HG02973 (cell line): ENCODE data around the gene CPVL.

Source experiments
- ATAC-seq: cut with Tn5 transposase; IDR thresholded peaks from one replicate; pipeline ENCODE4 v1.9.1; 2021; ENCODE audit warnings: moderate library complexity; ENCODE audit not compliant: unreplicated experiment

The CPVL gene

DNA sequence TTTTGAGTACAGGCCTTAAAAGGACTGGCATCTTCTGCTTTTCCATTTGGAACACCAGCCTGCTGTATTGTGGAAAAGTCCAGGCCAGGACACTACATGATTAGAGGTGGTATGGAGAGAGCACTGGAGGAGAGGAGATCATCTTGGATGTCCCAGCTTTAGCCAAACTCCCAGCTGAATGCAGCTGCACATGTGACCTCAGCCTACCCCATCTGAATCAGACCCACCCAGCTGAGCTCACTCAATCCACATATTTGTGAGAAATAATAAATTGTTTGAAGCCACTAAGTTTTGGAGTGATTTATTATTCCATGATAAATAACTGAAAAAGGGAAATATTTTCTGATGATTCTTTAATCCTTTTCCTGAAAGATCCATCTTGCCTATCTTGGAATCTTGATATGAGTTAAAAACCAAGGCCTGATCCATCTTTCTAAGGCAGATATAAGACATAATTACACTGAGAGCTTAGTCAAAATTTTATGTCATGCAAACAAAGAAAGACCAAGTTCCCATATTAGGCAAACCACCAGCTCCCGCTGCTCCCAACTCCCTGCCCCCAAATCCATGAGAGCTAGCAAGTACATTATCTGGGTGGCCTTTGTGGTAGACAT is 133.1 kb downstream of the CPVL start:
- ATAC-seq: no peak

GRCh38 chr7:29009947-29010346 is 136.4 kb downstream of the CPVL start:
- no peak for ATAC-seq

DNA sequence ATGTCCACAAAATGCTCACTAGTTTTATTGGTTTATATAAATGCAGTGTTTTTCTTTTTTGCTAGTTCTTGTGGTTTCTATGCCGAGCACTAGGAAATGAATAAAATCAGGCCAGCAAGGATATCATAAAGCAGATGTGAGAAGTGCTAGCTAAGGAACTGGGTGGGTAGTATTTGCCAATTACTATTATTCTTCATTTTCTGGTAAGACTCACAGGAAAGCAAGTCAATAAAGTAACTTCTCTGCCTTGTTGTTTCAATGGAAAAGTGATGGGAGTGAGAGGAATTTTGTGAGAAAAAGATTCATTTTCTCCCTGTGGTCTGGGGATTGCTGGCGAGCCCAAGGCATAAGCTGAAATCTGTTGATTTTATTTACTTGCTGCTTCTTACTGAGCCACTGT is 137.7 kb downstream of the CPVL start:
- ATAC-seq: no peak

- ATAC-seq: no peak
These were observed 139.2 kb downstream of the CPVL start for GRCh38 chr7:29007127-29007526.

DNA sequence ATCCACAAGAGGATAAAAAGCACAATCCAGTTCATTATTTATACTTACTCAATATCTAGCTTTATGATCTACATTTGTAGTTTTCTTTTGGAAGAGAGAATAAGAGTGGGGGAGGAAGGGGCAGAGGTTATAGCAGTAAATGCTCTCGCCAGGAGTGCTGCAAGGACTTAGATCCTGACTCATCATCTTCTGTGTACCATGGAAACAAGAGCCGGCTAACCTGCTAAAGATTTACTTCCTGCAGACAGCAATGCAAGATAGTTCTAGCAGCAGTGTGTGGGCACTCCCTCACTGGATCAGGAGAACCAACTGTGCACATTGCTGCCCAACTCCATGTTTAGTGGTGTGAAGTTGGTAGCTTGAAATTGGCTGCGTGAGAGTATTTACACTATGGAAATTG is 140.5 kb downstream of the CPVL start:
- ATAC-seq: no peak

- no peak for ATAC-seq
These were observed 140.9 kb downstream of the CPVL start for GRCh38 chr7:29005406-29005805.

- no peak for ATAC-seq
These were observed 142.6 kb downstream of the CPVL start for GRCh38 chr7:29003703-29004102.

DNA sequence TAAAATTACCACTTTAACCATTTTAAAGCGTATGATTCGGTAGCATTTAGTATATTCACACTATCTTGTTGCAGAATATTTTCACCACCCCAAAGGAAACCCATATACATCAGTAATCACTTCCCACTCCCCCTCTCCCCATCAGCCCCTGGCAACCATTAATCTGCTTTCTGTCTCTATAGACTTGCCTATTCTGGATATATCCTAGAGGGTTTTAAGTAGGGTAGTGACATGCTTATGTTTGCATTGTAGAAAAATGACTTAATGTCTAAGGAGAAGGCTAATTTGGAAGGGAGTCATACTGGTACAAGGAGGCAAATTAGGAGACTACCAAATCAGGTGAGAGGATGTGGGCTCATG is 145.6 kb downstream of the CPVL start:
- no peak for ATAC-seq

- no peak for ATAC-seq
These were observed 146.2 kb downstream of the CPVL start for GRCh38 chr7:28999895-29000716.

DNA sequence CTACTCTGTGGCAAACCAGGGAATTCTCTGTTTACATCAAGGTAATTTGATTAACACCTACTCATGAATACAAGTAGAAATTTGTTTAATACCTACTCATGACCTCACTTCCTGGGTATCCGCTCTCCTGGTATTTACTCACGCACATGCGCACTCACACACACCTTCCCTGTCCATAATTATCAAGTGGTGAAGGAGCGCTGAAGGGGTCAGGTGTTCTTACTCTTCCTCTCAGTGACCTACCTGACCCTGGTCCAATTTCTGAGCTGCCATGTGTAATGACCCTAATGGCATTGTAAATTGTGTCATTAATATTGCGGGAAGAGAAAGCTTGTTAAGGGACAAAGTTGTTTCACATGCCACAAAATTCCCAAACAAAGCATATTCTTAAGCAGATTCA is 146.9 kb downstream of the CPVL start:
- no peak for ATAC-seq

- ATAC-seq: no peak
These were observed 148.2 kb downstream of the CPVL start for GRCh38 chr7:28998105-28998504.

- ATAC-seq: no peak
These were observed 149.5 kb downstream of the CPVL start for GRCh38 chr7:28996836-28997235.

- no peak for ATAC-seq
These were observed 153.0 kb downstream of the CPVL start for GRCh38 chr7:28993371-28993770.

- no peak for ATAC-seq
These were observed 153.5 kb downstream of the CPVL start for GRCh38 chr7:28992798-28993197.

DNA sequence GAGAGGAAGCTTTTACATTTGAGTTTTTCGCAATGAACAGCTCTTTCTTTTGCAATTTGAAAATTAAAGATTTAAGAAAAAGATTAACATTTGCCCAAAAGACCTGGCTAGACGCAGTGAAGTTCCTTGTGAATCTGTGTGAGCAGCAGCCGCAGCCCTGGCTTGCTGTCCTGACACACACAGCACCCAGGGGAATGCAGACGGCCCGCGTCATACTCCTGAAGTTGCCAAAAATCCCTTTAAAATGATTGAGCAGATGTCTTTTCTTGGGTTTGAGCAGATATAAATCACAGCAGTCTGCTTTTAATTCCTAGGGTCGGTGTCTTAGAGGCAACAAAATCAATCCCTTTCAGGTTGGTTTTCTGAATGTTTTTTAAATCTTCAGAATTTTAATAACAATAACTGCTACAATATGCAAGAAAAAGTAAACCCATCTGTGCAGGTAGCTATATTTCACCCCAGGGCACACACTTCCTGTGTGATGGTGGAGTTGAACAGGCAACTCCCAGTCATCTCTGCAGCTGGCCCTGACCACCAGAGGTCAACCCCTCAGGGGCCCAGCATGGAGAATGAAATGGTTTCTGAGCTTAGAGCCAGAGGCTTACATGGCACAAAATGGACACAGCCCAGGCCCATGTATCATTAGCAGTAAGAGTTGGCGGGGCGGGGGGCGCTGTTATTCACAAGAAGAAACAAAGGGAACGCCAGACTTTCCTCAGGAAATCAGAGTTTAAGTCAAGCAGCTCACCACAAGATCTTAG is 156.0 kb downstream of the CPVL start:
- no peak for ATAC-seq

DNA sequence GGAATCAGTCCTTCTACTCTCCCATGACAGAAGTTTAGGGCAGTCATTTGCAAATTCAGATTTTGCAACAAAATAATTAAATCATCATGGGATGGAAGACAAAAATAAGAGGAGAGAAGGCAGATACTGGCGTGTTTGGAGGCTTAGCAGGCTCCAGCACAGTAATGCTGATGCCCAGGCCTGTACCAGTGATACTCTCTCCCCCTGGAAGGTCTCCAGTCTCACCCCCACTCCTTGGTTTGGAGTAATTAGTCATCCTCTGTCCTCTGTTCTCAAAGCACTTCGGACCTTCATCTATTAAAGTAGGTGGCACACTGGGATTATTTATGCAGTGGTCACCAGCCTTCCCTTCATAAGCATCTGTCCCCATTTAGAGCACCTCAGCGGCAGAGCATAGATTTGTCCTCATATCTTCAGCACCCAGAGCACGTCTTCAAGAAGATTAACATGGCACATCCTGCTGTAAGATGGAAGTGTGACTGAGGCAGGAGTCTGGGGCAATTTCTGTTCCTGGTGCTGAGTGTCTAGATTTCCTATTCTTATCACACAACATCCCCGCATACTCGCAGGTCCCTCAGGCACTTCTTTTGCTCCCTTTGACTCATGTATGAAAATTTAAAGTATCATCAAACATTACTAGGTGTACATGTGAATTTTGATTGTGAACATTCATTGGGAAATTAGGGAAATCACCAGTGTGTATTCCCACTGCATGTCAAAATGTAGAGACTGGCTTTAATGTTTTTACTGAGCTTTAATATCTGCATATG is 156.9 kb downstream of the CPVL start:
- no peak for ATAC-seq

GRCh38 chr7:28988810-28989209 is 157.5 kb downstream of the CPVL start:
- ATAC-seq: no peak

DNA sequence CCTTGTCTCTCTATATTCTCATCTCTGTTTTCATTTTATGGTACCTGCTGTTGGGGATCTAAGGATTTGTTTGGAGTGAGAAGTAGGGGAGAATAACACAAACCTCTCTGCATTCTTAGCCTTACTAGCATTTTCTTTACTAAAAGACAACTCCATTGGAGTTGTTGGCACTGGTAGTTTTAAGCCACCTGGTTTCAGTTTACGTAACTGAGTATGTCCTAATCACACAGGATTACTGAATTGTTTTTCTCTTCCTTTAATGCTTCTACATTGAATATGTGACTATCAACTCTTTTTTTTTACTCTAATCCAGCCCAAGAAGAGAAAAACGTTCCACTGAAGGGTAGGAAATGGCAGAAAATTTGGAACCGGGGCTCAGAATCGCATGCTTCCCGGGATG is 158.2 kb downstream of the CPVL start:
- ATAC-seq: no peak

DNA sequence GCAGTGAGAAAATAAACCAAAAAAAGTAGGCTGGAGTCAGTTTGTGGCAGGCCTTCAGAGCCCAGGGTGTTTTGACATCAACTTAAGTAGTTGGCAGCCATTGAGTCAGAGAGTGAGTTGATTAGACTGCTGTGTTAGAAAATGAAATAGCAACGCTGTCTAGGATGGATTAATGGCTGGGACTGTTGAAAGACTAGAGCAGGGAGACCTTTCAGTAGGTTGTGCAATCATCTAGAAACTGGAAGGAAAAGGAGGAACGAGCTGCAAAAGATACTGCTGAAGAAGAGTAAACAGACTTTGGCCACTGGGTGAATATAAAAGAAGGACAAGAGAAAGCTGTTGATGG is 159.6 kb downstream of the CPVL start:
- ATAC-seq: no peak

DNA sequence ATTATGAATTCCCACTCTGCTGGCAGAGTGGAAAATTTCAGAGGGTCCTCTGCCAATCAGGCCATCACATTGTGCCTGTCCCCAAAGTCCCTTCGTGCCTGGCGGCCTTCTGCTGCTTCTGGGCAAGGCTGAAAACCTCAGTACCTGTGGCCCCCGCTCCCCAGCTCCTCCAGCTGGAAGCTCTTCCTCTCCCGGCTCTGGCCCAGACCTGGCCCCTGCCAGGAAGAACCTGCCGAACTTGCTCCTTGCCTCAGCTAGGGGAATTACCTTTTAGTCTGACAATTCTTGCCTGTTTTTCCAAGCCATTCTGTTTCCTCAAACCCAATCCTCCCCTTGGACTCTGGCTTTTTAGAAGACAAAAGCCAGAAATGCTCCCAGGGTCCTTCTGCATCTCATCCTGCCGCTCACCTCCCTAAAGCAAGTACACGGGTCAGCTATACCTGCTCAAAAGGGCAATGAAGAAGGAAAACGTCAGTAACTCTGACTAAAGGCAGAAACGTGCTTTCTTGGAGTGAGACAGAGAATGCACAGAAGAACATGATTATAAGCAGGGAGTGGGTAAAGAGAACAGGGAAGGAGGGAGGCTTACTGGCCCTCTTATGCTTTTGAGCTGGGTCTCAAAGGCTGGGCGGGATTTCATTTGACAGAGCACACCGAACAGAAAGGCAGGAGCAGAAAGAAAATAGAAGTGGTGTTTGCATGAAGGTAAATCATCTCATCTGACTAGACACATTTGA is 160.1 kb downstream of the CPVL start:
- ATAC-seq: no peak

- ATAC-seq: no peak
These were observed 161.7 kb downstream of the CPVL start for GRCh38 chr7:28984631-28985030.
